SHP77 treated with DMSO at 0.1 percent for 48 hours (cell line): Measurements from ENCODE around the gene CSF1R.
"Not testable (repeated sequence)": the region's sequence is repeated elsewhere in the genome, so short reads cannot be mapped to it uniquely, and the experiment has no call there.

Experiments
- DNase-seq: peaks from one replicate; lab custom pipeline; 2025; lab: John Stamatoyannopoulos, UW

CSF1R gene

GRCh38 chr5:150103678-150104549 lies 17.6 kb upstream of the CSF1R start:
- DNase-seq = no peak

GRCh38 chr5:150101023-150101422 lies 14.7 kb upstream of the CSF1R start:
- DNase-seq = no peak

DNA sequence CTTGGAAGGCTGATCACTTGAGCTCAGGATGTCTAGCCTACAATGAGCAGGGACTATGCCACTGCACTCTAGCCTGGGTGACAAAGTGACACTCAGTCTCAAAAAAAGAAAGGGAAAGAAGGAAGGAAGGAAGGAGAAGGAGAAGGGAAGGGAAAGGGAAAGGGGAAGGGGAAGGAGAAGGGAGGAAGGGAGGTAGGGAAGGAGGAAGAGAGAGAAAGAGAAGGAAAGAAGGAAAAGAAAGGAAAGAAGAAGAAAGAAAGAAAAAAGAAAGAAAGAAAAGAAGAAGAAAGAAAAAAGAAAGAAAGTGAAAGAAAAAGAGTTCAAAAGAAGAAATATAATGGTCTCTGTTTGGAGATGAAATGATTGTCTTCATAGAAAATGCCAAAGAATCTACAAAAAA lies 10.8 kb upstream of the CSF1R start:
- no peak for DNase-seq

- no peak for DNase-seq
Measured at GRCh38 chr5:150092159-150092787, 5.9 kb upstream of the CSF1R start.

- DNase-seq = no peak
Measured at GRCh38 chr5:150085191-150085912, 1.0 kb downstream of the CSF1R start.

GRCh38 chr5:150084754-150085153 lies 1.6 kb downstream of the CSF1R start:
- not testable (repeated sequence) for DNase-seq

DNA sequence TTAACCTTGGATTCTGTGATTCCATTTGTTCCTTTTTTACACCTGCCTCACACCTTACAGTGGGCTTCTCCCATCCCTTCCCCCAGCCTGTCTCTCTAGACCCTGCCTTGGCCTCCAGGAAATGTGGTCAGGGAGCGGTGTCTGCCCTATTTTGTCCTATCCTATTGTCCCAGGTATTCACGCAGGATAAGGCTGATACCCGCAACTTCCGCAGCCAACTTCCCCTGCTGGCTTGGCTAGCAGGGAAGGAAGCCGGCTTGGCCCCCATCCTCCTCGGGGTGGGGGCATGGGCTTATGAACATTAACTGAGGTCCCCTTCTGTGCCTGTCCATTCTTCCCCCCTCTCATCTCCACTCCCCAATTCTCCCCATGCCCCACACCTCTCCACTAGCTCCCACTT lies 3.5 kb downstream of the CSF1R start:
- no peak for DNase-seq

DNA sequence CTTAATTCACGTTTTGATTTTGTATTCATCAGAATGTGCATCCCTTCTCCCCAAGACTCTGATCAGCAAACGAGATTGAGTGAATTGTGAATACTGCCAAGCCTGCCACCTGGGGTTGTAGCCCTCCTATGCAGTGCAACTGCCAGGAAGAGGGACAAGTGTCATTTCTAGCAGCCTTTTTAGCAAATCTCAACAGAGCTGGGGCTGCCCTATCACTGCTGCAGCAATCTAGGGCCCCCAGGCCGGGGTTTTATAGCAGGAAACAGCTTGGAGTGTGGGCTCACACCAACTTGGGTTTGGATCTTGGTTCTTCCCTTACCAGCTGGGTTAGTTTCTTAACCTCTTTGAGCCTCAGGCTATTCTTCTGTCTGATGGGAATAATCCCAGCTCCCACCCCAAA lies 4.0 kb downstream of the CSF1R start:
- DNase-seq = no peak

- no peak for DNase-seq
Measured at GRCh38 chr5:150081541-150082283, 4.6 kb downstream of the CSF1R start.

DNA sequence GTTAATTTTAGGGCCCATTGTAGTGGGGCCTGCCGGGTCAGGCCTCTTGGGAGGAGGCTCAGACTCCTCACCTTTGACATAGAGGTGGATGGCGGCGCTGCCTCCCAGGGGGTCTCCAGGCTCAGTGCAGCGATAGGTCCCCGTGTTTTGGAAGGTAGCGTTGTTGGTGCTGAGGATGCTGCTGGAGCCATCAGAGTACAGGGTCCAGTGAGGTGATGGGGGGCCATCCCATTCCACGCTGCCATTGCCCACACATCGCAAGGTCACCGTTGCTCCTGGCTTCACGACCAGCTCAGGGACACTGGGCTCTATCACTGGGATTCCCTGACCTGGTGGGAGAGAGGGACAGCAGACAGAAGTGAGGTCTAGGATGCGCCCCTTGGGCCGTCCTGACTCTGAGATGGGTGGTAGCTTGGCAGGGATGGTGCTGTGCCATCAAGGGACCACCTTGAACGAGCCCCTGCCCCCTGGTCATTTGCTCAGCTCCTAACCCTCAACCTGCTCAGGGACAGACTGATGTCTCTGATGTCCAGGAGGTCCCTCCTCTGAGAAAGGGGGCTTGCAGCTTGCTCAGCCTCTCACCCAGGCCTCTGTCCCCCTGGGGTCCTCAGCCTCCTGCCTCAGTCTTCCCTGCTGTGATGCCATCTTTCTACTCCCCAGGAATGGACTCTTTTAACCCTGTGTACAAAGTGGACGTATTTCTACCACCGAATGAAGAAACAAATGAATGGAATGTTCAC lies 5.5 kb downstream of the CSF1R start:
- DNase-seq = no peak

DNA sequence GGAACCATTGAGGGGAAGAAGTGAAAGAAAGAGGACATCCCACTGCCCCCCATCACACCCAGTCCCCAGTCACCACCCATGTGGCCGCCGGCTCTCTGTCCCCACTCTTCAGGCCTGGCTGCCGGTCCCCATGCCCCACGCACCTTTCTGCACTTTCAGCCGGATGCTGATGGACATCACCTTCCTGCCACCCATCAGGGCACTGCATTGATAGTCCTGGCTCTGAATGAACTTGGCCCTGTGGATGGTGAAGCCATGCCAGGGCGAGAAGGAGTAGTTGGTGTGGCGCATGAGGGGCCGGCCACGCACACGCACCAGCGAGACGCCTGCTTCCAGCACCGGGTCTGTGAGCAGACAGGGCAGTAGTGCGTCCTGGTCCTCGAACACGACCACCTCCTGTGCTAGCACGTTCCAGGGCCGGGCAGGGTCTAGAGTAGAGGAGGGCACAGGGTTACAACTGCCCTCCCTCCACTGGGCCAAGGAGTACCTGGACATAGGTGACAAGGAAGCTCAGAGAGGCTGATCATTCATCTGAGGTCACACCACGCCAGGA lies 6.4 kb downstream of the CSF1R start:
- no peak for DNase-seq

DNA sequence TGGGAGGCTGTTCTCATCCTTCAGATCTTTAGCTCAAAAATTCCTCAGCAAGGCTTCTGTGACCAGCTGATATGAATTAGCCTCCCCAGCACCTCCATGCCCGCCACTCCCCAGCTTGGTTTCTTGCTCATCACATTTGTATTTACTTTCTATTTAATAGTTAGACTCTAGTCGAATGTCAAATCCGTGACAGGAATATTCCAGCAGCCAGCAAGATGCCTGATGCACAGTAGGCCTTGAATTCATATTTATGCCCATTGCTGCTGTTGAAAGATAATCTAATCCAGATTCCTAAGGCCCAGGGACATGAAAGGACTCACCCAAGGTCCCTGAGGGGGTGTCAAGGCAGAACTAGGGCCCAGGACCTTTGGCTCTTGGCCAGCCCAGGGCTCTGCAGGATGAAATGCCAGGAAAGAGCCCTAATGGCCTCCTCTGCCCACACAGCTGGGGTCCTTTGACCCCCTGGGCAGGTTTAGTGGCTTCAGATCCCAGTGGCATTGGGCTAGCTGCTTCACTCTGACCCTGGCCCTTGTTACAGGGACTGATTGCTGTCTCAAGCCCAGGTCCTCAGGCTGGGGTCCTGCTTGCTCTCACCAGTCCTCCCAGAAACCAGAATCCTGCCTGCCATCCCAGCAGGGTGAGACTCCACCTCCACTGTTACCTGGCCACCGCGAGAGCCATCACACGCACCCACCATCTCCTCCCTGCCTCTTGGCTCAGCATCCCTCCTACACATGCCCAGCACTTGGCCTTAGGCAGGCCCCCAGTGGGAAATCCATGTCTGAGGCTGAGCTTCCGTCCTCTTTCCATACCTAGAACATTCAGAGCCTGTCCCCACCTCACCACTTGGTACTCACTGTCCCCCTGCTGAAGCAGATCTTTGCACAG lies 7.3 kb downstream of the CSF1R start:
- no peak for DNase-seq

- no peak for DNase-seq
Measured at GRCh38 chr5:150077996-150078801, 8.2 kb downstream of the CSF1R start.

DNA sequence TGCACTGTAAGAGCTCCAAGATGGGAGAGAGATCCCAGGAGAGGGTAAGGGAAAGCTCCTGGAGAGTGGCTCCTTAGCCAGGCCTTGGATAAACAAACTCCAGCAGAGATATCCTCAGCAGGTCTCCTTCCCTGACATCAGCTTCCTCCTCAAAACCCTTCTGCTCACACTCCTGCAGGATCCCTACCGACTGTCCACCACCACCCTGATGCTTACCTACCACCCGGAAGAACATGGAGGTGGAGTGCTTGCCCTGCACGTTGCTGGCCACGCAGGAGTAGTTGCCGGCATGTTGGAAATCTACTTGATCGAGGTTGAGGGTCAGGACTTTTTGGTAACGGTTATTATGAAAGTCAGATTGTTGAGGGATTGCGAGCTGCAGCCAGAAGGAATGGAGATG lies 9.3 kb downstream of the CSF1R start:
- no peak for DNase-seq

GRCh38 chr5:150075806-150076205 lies 10.5 kb downstream of the CSF1R start:
- DNase-seq = no peak

- no peak for DNase-seq
Measured at GRCh38 chr5:150075233-150075632, 11.1 kb downstream of the CSF1R start.

GRCh38 chr5:150073677-150074076 lies 12.7 kb downstream of the CSF1R start:
- no peak for DNase-seq

DNA sequence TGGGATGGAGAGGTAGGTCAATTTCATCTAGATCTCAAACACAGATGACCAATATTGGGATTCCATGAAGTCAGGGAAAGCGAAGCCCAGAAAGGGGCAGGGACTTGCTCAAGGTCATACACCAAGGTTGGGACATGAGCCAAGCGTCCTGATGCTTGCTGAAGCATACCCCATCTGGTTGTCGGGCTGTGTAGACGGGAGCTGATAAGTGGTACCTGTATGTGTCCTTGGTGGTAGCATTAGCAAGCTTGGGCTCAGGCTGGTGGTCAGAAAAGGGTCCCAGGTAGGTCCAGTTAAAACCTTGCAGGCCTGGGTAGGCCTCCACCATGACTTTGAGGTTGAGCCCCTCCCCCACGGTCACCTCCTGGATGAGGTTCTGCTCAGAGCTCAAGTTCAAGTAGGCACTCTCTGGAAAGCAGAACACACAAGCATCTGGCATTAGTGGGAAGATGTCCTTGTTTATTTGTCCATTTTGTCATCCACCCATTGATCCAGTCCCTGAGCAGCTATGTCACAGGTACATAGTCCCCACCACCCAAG lies 13.2 kb downstream of the CSF1R start:
- no peak for DNase-seq

GRCh38 chr5:150070821-150071220 lies 15.5 kb downstream of the CSF1R start:
- no peak for DNase-seq
